Measurements from ENCODE around the gene ISG20L2.

The ISG20L2 gene

GRCh38 chr1:156682166-156682890 is 46.2 kb downstream of the ISG20L2 start:
- DNase-seq = no peak

GRCh38 chr1:156681196-156681960 is 47.2 kb downstream of the ISG20L2 start:
- no peak for DNase-seq

GRCh38 chr1:156680056-156680455 is 48.5 kb downstream of the ISG20L2 start:
- no peak for DNase-seq

GRCh38 chr1:156677616-156678596 is 50.7 kb downstream of the ISG20L2 start:
- DNase-seq = peak; percentile 5

GRCh38 chr1:156676820-156677615 is 51.5 kb downstream of the ISG20L2 start, which contains the start of gene NES:
TSS of gene NES (minus strand) at chr1:156677407. CDS start at chr1:156677264, 143 bp downstream.
- DNase-seq = no peak

GRCh38 chr1:156676114-156676819 is 52.3 kb downstream of the ISG20L2 start:
- no peak for DNase-seq

- DNase-seq = no peak
Observed at GRCh38 chr1:156675210-156676113, 53.1 kb downstream of the ISG20L2 start.

GRCh38 chr1:156673387-156674121 is 55.0 kb downstream of the ISG20L2 start:
- no peak for DNase-seq

Measured in NCI-H1417 treated with DMSO at 0.1 percent for 48 hours (cell line).